BJ (cell line): ENCODE results near the gene LSS. TPM values are rescaled to one million over a fixed set of nuclear protein-coding genes. Genes with fewer than 3 reads are reported as not detected.

ENCODE experiments used
- CTCF ChIA-PET: fragments of 350-600 bp; formaldehyde crosslinking; extraction: SDS; loops from one replicate; lab custom pipeline; 2021; ENCODE audit warnings: antibody characterized with exemption, inconsistent platforms; lab: Yijun Ruan, JAX
- POLR2A ChIA-PET: fragments of 300-600 bp; sonication (Branson Sonifier 250); formaldehyde crosslinking; extraction: SDS; loops from one replicate; lab custom pipeline; 2021; ENCODE audit warnings: antibody characterized with exemption; lab: Charles Lee
- DNase-seq: peaks from one replicate; pipeline ENCODE4 v3.0.0-alpha.2; 2011; ENCODE audit warnings: low read depth
- H3K27me3 ChIP-seq: 2 replicates; pipeline ENCODE4 v1.6.0; 2011; ENCODE audit warnings: low read length; ENCODE audit not compliant: control insufficient read depth, insufficient read depth
- H3K36me3 ChIP-seq: 2 replicates; pipeline ENCODE4 v1.5.1; 2011; ENCODE audit warnings: low read length; ENCODE audit not compliant: control insufficient read depth, insufficient read depth
- H3K4me3 ChIP-seq: 2 replicates; pipeline ENCODE4 v1.5.1; 2011; ENCODE audit warnings: low read depth, mild to moderate bottlenecking, control low read depth, low read length
- polyA plus RNA-seq: library from polyadenylated mRNA; depleted of rRNA; stranded (reverse); fragments of >200 nt; gene quantifications from 2 replicates; pipeline ENCODE4 v1.2.3, GENCODE V29; 2011
- TF ChIP-seq, protein P1 (sequence below): IDR thresholded peaks from 2 replicates; pipeline ENCODE4 v1.5.1; 2011; ENCODE audit warnings: low read depth, mild to moderate bottlenecking, control low read depth, inconsistent platforms, low read length, moderate library complexity; ENCODE audit not compliant: insufficient read depth

Gene LSS
- polyA plus RNA-seq, 1 experiment: 59.9 TPM

- Histone ChIP-seq H3K36me3 (peaks cover 23% of the 10 kb centered on the region), H3K27me3 (no peaks in the 10 kb centered on the region), H3K4me3 (no peak overlapping the region)
- TF ChIP-seq, protein P1, sequence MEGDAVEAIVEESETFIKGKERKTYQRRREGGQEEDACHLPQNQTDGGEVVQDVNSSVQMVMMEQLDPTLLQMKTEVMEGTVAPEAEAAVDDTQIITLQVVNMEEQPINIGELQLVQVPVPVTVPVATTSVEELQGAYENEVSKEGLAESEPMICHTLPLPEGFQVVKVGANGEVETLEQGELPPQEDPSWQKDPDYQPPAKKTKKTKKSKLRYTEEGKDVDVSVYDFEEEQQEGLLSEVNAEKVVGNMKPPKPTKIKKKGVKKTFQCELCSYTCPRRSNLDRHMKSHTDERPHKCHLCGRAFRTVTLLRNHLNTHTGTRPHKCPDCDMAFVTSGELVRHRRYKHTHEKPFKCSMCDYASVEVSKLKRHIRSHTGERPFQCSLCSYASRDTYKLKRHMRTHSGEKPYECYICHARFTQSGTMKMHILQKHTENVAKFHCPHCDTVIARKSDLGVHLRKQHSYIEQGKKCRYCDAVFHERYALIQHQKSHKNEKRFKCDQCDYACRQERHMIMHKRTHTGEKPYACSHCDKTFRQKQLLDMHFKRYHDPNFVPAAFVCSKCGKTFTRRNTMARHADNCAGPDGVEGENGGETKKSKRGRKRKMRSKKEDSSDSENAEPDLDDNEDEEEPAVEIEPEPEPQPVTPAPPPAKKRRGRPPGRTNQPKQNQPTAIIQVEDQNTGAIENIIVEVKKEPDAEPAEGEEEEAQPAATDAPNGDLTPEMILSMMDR: no peak
- DNase-seq: no peak
- CTCF ChIA-PET: interaction anchor here (1.2 kb wide), 1 partner anchor 76 kb away, joined by 3 read pairs; no protein-coding TSS in a partner anchor
- POLR2A ChIA-PET: no interaction called here
These were observed 8.9 kb downstream of the LSS start for GRCh38 chr21:46219591-46220239.

- Histone ChIP-seq H3K27me3 (no peaks in the 10 kb centered on the region), H3K36me3 (peaks cover 24% of the 10 kb centered on the region), H3K4me3 (no peak overlapping the region)
- CTCF ChIA-PET: no interaction called here
- TF ChIP-seq, protein P1: no peak
- no peak for DNase-seq
- POLR2A ChIA-PET: no interaction called here
These were observed 9.5 kb downstream of the LSS start for GRCh38 chr21:46218906-46219590.

DNA sequence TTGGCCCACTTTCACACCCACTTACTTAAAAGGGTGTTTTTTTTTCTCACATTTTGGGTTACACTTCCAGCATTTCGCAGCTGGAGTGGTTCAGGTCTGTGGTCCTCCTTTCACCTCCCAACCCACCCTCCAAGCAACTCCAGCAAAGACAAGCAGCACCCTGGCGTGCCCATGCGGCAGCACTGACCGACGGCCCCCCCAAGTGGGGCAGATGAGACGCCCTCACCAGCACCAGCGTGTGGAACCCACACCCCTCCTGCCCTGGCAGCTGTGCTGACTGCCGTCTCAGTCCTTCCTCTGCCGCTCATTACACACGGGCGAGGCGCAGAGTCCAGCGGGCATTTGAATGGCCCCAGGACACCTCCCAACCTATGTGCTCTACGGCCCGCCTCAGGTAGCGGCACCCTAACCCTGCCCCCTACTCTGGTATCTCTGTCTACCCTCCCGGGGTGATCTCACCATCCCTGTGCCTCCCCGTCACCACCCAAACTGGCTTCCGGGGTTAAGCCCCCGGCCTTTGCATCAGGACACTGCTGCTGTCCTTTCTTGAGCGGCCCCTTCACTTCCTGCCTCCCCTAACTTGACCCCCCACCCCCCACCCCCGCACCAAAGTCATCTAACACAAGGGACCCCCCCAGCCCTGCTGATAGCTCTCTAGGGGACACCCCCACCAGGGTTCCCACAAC, 10.9 kb downstream of the LSS start:
- TF ChIP-seq, protein P1: no peak
- Histone ChIP-seq H3K36me3 (peaks cover 26% of the 10 kb centered on the region), H3K27me3 (no peaks in the 10 kb centered on the region), H3K4me3 (no peak overlapping the region)
- POLR2A ChIA-PET: no interaction called here
- no peak for DNase-seq
- CTCF ChIA-PET: no interaction called here

- TF ChIP-seq, protein P1: no peak
- DNase-seq: no peak
- Histone ChIP-seq H3K36me3 (peaks cover 28% of the 10 kb centered on the region), H3K4me3 (no peak overlapping the region), H3K27me3 (no peaks in the 10 kb centered on the region)
- ChIA-PET POLR2A (no interaction called here), CTCF (interaction anchor here (0.6 kb wide), 1 partner anchor 30 kb away, joined by 3 read pairs; no protein-coding TSS in a partner anchor)
These were observed 12.3 kb downstream of the LSS start for GRCh38 chr21:46216132-46216747.
